ENCODE measurements around the gene TNFRSF11A. TPM values are rescaled to one million over a fixed set of nuclear protein-coding genes. Genes with fewer than 3 reads are reported as not detected.

The TNFRSF11A gene
- total and polyA plus RNA-seq, 5 donors from 2014 or later: 0.93 to 3.6 (median 2.1) TPM

DNA sequence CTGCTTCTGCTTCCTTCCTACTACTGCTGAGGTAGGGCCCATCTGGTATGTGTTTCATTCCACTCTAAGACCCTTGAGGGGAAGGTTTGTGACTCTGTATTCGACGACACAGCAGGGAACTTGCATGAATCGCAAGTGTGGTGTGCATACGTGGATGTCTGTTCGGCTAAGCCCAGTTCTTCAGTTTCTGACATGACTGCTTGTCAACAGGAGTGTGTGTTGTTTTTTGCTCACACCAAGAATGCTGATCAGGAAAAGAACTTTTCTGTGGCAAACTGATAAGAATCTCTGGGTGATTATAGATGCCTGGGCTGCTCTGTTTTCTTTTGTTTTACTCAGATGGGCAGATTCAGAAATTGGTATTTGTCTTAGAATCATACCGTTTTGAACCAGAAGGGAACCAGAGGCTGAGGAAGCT is 22.0 kb downstream of the TNFRSF11A start:
- ATAC-seq (ENCODE audit: low read depth in 2 of 2) (no peak), DNase-seq (no peak)
- Mint-ChIP-seq H3K36me3 (no peaks in the 10 kb centered on the region), H3K27ac (peak overlapping the region in 1 of 3 donors; percentile 4), H3K4me1 (peaks cover 0 to 8% (median 3%) of the 10 kb centered on the region in 4 donors), H3K9me3 (peaks cover 0 to 3% (median 0%) of the 10 kb centered on the region in 7 donors), H3K4me3 (peak overlapping the region in 1 of 4 donors; percentile 3), H3K27me3 (peaks cover 13% of the 10 kb centered on the region)
- no peak overlapping the region for H3K4me3 ChIP-seq (ENCODE audit: low read depth, low read length)
- no peak overlapping the region for H3K27ac ChIP-seq (ENCODE audit: insufficient read depth, low read length, poor library complexity, severe bottlenecking)
- H3K9me3 ChIP-seq (ENCODE audit: control insufficient read depth in 2 of 2, low read length in 2 of 2): no peaks in the 10 kb centered on the region
- H3K36me3 ChIP-seq (ENCODE audit: control insufficient read depth, insufficient read depth, low read length): no peaks in the 10 kb centered on the region
- no peaks in the 10 kb centered on the region for H3K4me1 ChIP-seq (ENCODE audit: control insufficient read depth, insufficient read depth, low read length, poor library complexity, severe bottlenecking)
- H3K27me3 ChIP-seq (ENCODE audit: control insufficient read depth, insufficient read depth, low read length): peaks cover 2% of the 10 kb centered on the region

DNA sequence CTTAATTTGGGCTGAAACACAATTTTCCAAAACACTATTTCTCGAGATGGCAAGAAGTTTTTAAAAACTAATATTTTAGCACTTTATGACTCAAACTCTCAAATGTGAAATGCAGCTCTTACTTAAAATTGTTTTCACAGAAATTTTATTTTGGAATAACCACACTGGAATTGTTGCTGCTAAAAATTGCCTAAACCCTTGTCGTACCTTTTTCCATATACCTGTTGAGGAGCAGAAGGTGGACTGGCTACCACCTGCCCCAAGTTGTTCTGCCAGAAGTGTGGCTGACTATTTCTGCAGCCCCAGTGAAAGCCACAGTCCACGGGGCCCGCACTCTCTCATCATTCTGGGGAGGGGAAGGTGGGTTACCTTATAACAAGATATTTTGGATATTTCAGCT is 23.4 kb downstream of the TNFRSF11A start:
- ATAC-seq (ENCODE audit: low read depth in 2 of 2) (no peak), DNase-seq (no peak)
- no peaks in the 10 kb centered on the region for H3K36me3 ChIP-seq (ENCODE audit: control insufficient read depth, insufficient read depth, low read length)
- H3K27me3 ChIP-seq (ENCODE audit: control insufficient read depth, insufficient read depth, low read length): peaks cover 2% of the 10 kb centered on the region
- H3K27ac Mint-ChIP-seq: peak overlapping the region in 1 of 3 donors; percentile 40
- H3K4me1 Mint-ChIP-seq: peaks cover 0 to 8% (median 3%) of the 10 kb centered on the region in 4 donors
- no peak overlapping the region for H3K4me3 ChIP-seq (ENCODE audit: low read depth, low read length)
- no peaks in the 10 kb centered on the region for H3K9me3 ChIP-seq (ENCODE audit: control insufficient read depth in 2 of 2, low read length in 2 of 2)
- H3K27me3 Mint-ChIP-seq: peaks cover 13% of the 10 kb centered on the region
- H3K4me3 Mint-ChIP-seq: no peak overlapping the region
- H3K4me1 ChIP-seq (ENCODE audit: control insufficient read depth, insufficient read depth, low read length, poor library complexity, severe bottlenecking): no peaks in the 10 kb centered on the region
- H3K36me3 Mint-ChIP-seq: no peaks in the 10 kb centered on the region
- peaks cover 0 to 3% (median 0%) of the 10 kb centered on the region in 7 donors for H3K9me3 Mint-ChIP-seq
- no peak overlapping the region for H3K27ac ChIP-seq (ENCODE audit: insufficient read depth, low read length, poor library complexity, severe bottlenecking)

GRCh38 chr18:62353170-62353569 is 28.1 kb downstream of the TNFRSF11A start:
- no peak overlapping the region for H3K27ac Mint-ChIP-seq
- no peaks in the 10 kb centered on the region for H3K27me3 ChIP-seq (ENCODE audit: control insufficient read depth, insufficient read depth, low read length)
- ATAC-seq (ENCODE audit: low read depth in 2 of 2) (no peak), DNase-seq (no peak)
- peaks cover 1% of the 10 kb centered on the region for H3K27me3 Mint-ChIP-seq
- H3K4me1 ChIP-seq (ENCODE audit: control insufficient read depth, insufficient read depth, low read length, poor library complexity, severe bottlenecking): no peaks in the 10 kb centered on the region
- no peaks in the 10 kb centered on the region for H3K9me3 ChIP-seq (ENCODE audit: control insufficient read depth in 2 of 2, low read length in 2 of 2)
- H3K36me3 Mint-ChIP-seq: no peaks in the 10 kb centered on the region
- no peak overlapping the region for H3K4me3 ChIP-seq (ENCODE audit: low read depth, low read length)
- no peak overlapping the region for H3K4me3 Mint-ChIP-seq
- H3K9me3 Mint-ChIP-seq: peaks cover 0 to 2% (median 0%) of the 10 kb centered on the region in 7 donors
- H3K4me1 Mint-ChIP-seq: no peaks in the 10 kb centered on the region
- no peak overlapping the region for H3K27ac ChIP-seq (ENCODE audit: insufficient read depth, low read length, poor library complexity, severe bottlenecking)
- no peaks in the 10 kb centered on the region for H3K36me3 ChIP-seq (ENCODE audit: control insufficient read depth, insufficient read depth, low read length)

GRCh38 chr18:62354151-62354550 is 29.0 kb downstream of the TNFRSF11A start:
- no peaks in the 10 kb centered on the region for H3K36me3 Mint-ChIP-seq
- no peak overlapping the region for H3K27ac Mint-ChIP-seq
- peaks cover 0 to 2% (median 0%) of the 10 kb centered on the region in 7 donors for H3K9me3 Mint-ChIP-seq
- Histone ChIP-seq H3K4me1 (ENCODE audit: control insufficient read depth, insufficient read depth, low read length, poor library complexity, severe bottlenecking) (no peaks in the 10 kb centered on the region), H3K27me3 (ENCODE audit: control insufficient read depth, insufficient read depth, low read length) (no peaks in the 10 kb centered on the region), H3K36me3 (ENCODE audit: control insufficient read depth, insufficient read depth, low read length) (no peaks in the 10 kb centered on the region), H3K9me3 (ENCODE audit: control insufficient read depth in 2 of 2, low read length in 2 of 2) (no peaks in the 10 kb centered on the region), H3K4me3 (ENCODE audit: low read depth, low read length) (no peak overlapping the region), H3K27ac (ENCODE audit: insufficient read depth, low read length, poor library complexity, severe bottlenecking) (no peak overlapping the region)
- H3K27me3 Mint-ChIP-seq: no peaks in the 10 kb centered on the region
- no peaks in the 10 kb centered on the region for H3K4me1 Mint-ChIP-seq
- no peak overlapping the region for H3K4me3 Mint-ChIP-seq
- DNase-seq: no peak
- no peak for ATAC-seq (ENCODE audit: low read depth in 2 of 2)

DNA sequence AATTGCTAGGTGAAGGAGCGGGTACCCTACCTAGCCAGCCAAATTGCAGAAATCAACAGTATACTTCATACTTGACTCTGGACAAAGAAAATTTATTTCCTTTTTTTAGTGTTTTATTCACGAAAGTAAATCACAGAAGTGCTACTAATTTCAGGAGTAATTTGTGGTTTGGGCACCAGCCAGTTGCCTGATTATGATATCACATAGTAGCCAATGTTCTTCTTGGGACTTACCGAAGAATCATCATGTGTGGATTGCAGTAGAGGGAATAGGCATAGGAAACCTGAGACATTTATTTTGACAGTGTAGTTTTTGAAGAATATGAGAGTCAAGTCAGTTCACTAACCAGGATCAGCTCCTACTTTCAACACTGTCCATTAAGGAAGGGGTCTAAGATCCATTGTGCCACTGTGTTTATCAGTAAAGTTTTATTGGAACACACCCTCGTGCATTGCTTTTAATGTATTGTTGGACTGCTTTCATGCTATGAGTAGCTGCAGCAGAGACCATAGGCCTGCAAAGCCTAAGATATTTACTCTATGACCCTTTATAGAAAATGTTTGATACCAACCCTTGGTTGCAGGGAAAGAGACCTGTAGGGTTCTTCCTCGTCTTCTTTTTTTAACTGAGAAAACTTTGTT is 32.1 kb downstream of the TNFRSF11A start:
- no peaks in the 10 kb centered on the region for H3K36me3 Mint-ChIP-seq
- Histone ChIP-seq H3K9me3 (ENCODE audit: control insufficient read depth in 2 of 2, low read length in 2 of 2) (no peaks in the 10 kb centered on the region), H3K36me3 (ENCODE audit: control insufficient read depth, insufficient read depth, low read length) (no peaks in the 10 kb centered on the region), H3K27me3 (ENCODE audit: control insufficient read depth, insufficient read depth, low read length) (no peaks in the 10 kb centered on the region), H3K4me1 (ENCODE audit: control insufficient read depth, insufficient read depth, low read length, poor library complexity, severe bottlenecking) (no peaks in the 10 kb centered on the region), H3K4me3 (ENCODE audit: low read depth, low read length) (no peak overlapping the region), H3K27ac (ENCODE audit: insufficient read depth, low read length, poor library complexity, severe bottlenecking) (no peak overlapping the region)
- no peaks in the 10 kb centered on the region for H3K4me1 Mint-ChIP-seq
- no peak overlapping the region for H3K4me3 Mint-ChIP-seq
- DNase-seq (no peak), ATAC-seq (ENCODE audit: low read depth in 2 of 2) (no peak)
- no peak overlapping the region for H3K27ac Mint-ChIP-seq
- peaks cover 0 to 2% (median 0%) of the 10 kb centered on the region in 7 donors for H3K9me3 Mint-ChIP-seq
- H3K27me3 Mint-ChIP-seq: no peaks in the 10 kb centered on the region

GRCh38 chr18:62360805-62361204 is 35.7 kb downstream of the TNFRSF11A start:
- Histone ChIP-seq H3K4me1 (ENCODE audit: control insufficient read depth, insufficient read depth, low read length, poor library complexity, severe bottlenecking) (no peaks in the 10 kb centered on the region), H3K9me3 (ENCODE audit: control insufficient read depth in 2 of 2, low read length in 2 of 2) (no peaks in the 10 kb centered on the region), H3K36me3 (ENCODE audit: control insufficient read depth, insufficient read depth, low read length) (no peaks in the 10 kb centered on the region), H3K27me3 (ENCODE audit: control insufficient read depth, insufficient read depth, low read length) (no peaks in the 10 kb centered on the region), H3K4me3 (ENCODE audit: low read depth, low read length) (no peak overlapping the region), H3K27ac (ENCODE audit: insufficient read depth, low read length, poor library complexity, severe bottlenecking) (no peak overlapping the region)
- Mint-ChIP-seq H3K4me1 (peaks cover 0 to 4% (median 3%) of the 10 kb centered on the region in 4 donors), H3K27me3 (no peaks in the 10 kb centered on the region), H3K36me3 (no peaks in the 10 kb centered on the region), H3K27ac (no peak overlapping the region), H3K4me3 (no peak overlapping the region), H3K9me3 (peaks cover 0 to 2% (median 0%) of the 10 kb centered on the region in 7 donors)
- DNase-seq (no peak), ATAC-seq (ENCODE audit: low read depth in 2 of 2) (no peak)

DNA sequence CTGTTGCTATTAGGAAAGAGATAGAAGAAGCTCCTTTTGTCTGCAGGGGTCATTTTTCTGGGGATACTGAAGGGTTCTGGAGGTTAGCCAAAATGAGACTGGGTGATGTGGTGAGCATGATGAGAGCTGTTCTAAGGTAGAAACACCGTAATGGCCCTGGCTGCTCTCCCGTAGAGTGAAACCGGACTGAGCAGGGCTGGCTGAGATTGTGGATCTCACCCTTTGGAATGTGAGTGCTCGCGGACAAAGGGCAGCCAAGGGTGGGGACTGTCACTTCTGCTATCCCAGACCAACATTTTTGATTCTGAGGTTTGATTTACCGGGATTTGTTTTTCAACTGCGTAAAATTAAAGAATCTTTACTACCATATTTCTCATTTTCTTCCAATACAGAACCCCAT is 36.2 kb downstream of the TNFRSF11A start:
- Histone ChIP-seq H3K27me3 (ENCODE audit: control insufficient read depth, insufficient read depth, low read length) (no peaks in the 10 kb centered on the region), H3K9me3 (ENCODE audit: control insufficient read depth in 2 of 2, low read length in 2 of 2) (no peaks in the 10 kb centered on the region), H3K4me3 (ENCODE audit: low read depth, low read length) (no peak overlapping the region), H3K36me3 (ENCODE audit: control insufficient read depth, insufficient read depth, low read length) (no peaks in the 10 kb centered on the region), H3K4me1 (ENCODE audit: control insufficient read depth, insufficient read depth, low read length, poor library complexity, severe bottlenecking) (no peaks in the 10 kb centered on the region), H3K27ac (ENCODE audit: insufficient read depth, low read length, poor library complexity, severe bottlenecking) (no peak overlapping the region)
- H3K27me3 Mint-ChIP-seq: no peaks in the 10 kb centered on the region
- no peak for DNase-seq
- no peak for ATAC-seq (ENCODE audit: low read depth in 2 of 2)
- peaks cover 0 to 2% (median 0%) of the 10 kb centered on the region in 7 donors for H3K9me3 Mint-ChIP-seq
- no peak overlapping the region for H3K27ac Mint-ChIP-seq
- no peaks in the 10 kb centered on the region for H3K36me3 Mint-ChIP-seq
- H3K4me1 Mint-ChIP-seq: peaks cover 2 to 6% (median 4%) of the 10 kb centered on the region in 4 donors
- H3K4me3 Mint-ChIP-seq: no peak overlapping the region

- DNase-seq (no peak), ATAC-seq (ENCODE audit: low read depth in 2 of 2) (no peak)
- no peaks in the 10 kb centered on the region for H3K4me1 ChIP-seq (ENCODE audit: control insufficient read depth, insufficient read depth, low read length, poor library complexity, severe bottlenecking)
- no peaks in the 10 kb centered on the region for H3K9me3 ChIP-seq (ENCODE audit: control insufficient read depth in 2 of 2, low read length in 2 of 2)
- H3K36me3 ChIP-seq (ENCODE audit: control insufficient read depth, insufficient read depth, low read length): no peaks in the 10 kb centered on the region
- no peaks in the 10 kb centered on the region for H3K27me3 Mint-ChIP-seq
- no peak overlapping the region for H3K4me3 ChIP-seq (ENCODE audit: low read depth, low read length)
- no peaks in the 10 kb centered on the region for H3K27me3 ChIP-seq (ENCODE audit: control insufficient read depth, insufficient read depth, low read length)
- no peak overlapping the region for H3K27ac ChIP-seq (ENCODE audit: insufficient read depth, low read length, poor library complexity, severe bottlenecking)
- no peak overlapping the region for H3K4me3 Mint-ChIP-seq
- peaks cover 0 to 2% (median 0%) of the 10 kb centered on the region in 7 donors for H3K9me3 Mint-ChIP-seq
- H3K4me1 Mint-ChIP-seq: peaks cover 2 to 10% (median 5%) of the 10 kb centered on the region in 4 donors
- H3K36me3 Mint-ChIP-seq: no peaks in the 10 kb centered on the region
- H3K27ac Mint-ChIP-seq: no peak overlapping the region
Observed at GRCh38 chr18:62364558-62364957, 39.4 kb downstream of the TNFRSF11A start.

Data from CD4-positive, CD25-positive, alpha-beta regulatory T cell (primary cell).